ENCODE data around the gene GNG4.

The GNG4 gene

DNA sequence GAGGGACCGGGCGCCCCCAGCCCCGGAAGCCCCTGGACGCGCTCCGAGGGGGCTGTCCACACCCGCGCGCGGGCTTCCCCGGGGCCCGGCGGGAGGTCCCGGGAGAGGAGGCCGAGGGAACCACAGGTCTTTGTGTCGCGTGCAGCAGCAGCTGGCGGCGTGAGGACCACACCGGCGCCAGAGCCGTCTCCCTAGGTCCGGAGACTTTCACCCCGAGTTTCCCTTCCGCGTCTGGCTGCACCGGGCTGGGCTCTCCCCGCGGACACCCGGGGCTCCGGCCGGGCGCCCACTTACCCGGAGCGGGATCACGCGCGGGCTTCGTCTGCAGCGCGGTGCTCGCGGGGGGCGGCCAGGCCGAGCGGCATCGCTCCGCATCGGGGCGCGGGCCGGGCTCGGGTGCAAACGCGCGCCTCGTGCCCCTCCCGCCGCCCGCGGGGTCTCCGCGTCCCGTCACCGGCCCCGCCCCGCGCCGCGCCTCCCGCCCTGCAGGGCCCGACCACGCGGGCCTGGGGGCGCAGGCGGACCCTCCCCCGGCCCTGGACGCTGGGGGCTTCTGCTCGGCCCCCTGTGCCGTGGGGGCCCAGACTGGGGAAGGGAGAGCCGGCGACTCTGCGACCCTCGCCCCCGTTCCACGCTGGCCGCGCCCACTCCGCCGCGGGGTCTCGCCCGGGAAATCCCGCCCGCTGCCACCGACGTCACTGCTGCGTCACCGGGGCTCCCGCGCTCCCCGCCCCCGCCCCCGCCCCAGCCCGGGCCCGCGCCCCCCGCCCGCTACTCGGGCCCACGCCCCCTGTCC lies at the start of gene GNG4:
Gene GNG4 (minus strand): TSS at position 417 of the 796 bp plus-strand sequence. CDS start 65,946 bp downstream, outside the sequence.
- no peak for DNase-seq (ENCODE audit: low read depth, low spot score)

GRCh38 chr1:235697508-235697907 lies 47.9 kb upstream of the GNG4 start:
- no peak for DNase-seq (ENCODE audit: low read depth, low spot score)

GRCh38 chr1:235689356-235689755 lies 39.8 kb upstream of the GNG4 start:
- DNase-seq (ENCODE audit: low read depth, low spot score), result no peak

- no peak for DNase-seq (ENCODE audit: low read depth, low spot score)
These were observed 38.5 kb upstream of the GNG4 start for GRCh38 chr1:235688096-235688495.

DNA sequence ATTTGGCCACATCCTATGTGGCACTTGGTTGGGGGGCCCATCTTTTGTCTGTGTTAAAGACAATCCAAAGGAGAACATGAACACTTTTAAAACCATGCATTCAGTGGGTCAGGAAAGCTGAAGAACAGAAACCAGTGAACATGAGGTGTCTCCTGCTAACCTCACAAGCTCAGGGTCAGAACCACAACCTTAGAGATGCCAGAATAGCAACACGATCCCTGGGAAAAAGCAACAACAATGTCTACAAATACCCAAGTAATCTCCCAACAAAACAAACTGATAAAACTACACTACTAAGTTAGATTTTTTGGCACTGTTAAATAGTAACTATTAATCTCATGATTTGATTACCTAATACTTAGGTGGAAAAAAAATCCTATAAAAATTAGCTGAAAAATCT lies 34.1 kb upstream of the GNG4 start:
- DNase-seq (ENCODE audit: low read depth, low spot score), result no peak

- no peak for DNase-seq (ENCODE audit: low read depth, low spot score)
These were observed 32.6 kb upstream of the GNG4 start for GRCh38 chr1:235682216-235682615.

- DNase-seq (ENCODE audit: low read depth, low spot score), result no peak
These were observed 30.1 kb upstream of the GNG4 start for GRCh38 chr1:235679644-235680043.

- no peak for DNase-seq (ENCODE audit: low read depth, low spot score)
These were observed 29.4 kb upstream of the GNG4 start for GRCh38 chr1:235679005-235679404.

DNA sequence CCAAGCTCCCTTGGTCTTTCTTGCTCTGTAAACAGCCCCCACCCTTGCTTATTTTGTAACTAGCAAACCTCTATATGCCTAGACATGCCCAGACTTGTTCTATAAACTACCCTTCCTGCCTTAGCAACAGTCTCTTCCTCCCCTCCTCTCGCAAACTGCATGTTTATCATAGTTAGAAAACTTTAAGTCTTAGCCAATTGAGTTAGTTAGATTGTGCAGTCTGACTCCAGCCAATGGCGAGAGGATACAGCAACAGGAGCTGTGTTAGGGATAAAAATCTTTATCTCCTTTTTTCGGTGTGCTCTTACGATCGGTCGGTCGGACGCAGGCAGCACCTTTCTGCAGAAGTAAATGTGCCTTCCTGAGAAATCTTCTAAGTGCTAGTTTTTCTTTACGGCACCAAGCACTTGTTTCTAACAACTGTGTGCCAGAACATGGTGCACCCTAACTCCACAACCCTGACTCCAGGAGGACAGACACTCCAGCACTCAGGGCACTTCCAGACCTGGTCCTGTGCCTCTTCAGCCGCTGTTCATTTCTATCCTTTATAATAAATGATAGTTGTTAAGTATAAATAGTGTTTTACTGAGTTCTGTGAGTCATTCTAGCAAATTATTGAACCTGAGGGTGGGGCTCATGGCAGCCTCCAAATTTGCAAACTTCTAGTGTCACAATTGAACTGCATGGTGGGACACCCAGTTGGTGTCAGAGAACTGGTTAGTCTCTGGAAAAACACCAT lies 25.7 kb upstream of the GNG4 start:
- DNase-seq (ENCODE audit: low read depth, low spot score), result no peak

GRCh38 chr1:235673981-235674380 lies 24.4 kb upstream of the GNG4 start:
- no peak for DNase-seq (ENCODE audit: low read depth, low spot score)

DNA sequence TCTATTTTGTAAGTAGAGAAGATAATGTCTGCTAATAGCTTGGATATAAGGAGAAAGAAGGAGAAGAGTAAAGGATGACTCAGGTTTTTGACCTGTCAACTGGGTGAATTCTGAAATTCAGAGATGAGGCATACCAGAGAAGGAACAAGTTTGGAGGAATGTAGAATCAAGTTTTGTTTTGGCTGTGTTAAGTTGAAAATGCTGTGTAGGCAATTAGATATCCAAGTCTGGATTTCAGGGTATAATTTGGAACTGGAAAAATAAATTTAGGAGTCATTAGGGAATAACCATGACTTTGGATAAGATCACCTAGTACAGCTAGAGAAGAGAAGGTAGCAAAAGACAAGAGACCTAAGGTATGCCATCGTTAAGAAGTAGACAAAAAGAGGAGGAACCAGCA lies 22.4 kb upstream of the GNG4 start:
- DNase-seq (ENCODE audit: low read depth, low spot score), result no peak

DNA sequence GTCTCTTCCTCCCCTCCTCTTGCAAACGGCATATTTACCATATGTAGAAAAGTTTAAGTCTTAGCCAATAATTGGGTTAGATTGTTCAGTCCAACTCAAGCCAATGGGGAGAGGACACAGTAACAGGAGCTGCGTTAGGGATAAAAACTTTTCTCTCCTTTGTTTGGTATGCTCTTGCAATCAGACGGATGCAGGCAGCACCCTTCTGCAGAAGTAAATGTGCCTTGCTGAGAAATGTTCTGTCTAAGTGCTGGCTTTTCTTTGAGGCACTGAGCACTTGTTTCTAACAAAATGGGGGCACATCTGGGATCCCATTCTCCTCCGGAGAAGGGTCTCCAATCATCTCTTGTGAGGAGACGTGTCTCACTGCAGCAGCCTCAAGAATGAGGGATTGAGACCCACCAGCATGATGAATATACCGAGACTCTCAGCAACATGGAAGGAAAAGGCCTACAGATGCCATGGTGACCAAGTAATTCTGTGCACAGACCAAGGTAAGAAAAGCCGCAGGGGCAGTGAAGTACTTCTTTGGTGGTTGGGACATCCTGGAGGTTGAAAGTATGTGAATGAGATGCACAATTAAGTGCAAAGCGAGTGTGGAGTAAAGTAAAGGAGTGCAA lies 20.7 kb upstream of the GNG4 start:
- DNase-seq (ENCODE audit: low read depth, low spot score), result no peak

DNA sequence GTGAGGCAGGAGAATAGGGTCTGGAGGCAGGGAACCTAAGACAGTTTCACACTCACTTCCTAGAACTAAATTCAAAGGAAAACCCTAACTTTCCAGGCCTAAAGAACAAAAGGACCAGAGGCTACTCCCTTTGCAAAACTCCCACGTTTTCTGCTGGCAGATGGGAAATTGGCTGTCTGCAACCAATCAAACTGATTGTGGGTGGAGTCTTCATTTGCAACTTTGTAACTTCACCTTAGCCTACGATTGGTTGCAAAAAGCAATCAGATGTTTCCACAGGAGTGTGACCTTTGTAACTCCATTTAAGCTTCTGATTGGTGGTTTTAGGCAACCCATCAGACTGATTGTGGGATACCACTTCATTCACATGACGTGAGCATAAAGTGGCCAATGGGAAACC lies 19.7 kb upstream of the GNG4 start:
- DNase-seq (ENCODE audit: low read depth, low spot score), result no peak

DNA sequence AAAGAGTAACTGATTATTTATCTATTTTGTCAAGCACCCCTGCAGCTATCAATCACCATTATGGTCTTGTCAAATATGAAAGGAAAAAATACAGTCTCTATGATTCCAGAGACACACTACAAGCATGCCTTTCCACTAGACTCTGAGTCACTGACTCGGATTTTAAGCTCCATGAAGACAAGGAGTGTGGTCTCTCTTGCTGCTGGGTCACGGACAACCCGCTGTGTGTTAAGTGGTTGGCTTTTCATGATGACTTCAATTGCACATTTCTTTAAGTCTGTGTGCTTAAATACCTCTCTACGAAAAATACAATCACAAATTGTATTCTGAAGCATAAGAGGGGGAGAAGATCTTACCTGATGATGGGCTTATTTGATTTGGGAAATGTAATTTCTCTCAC lies 14.0 kb upstream of the GNG4 start:
- no peak for DNase-seq (ENCODE audit: low read depth, low spot score)

- DNase-seq (ENCODE audit: low read depth, low spot score), result no peak
These were observed 12.0 kb upstream of the GNG4 start for GRCh38 chr1:235661568-235661967.

GRCh38 chr1:235659186-235659771 lies 9.7 kb upstream of the GNG4 start:
- DNase-seq (ENCODE audit: low read depth, low spot score), result no peak

DNA sequence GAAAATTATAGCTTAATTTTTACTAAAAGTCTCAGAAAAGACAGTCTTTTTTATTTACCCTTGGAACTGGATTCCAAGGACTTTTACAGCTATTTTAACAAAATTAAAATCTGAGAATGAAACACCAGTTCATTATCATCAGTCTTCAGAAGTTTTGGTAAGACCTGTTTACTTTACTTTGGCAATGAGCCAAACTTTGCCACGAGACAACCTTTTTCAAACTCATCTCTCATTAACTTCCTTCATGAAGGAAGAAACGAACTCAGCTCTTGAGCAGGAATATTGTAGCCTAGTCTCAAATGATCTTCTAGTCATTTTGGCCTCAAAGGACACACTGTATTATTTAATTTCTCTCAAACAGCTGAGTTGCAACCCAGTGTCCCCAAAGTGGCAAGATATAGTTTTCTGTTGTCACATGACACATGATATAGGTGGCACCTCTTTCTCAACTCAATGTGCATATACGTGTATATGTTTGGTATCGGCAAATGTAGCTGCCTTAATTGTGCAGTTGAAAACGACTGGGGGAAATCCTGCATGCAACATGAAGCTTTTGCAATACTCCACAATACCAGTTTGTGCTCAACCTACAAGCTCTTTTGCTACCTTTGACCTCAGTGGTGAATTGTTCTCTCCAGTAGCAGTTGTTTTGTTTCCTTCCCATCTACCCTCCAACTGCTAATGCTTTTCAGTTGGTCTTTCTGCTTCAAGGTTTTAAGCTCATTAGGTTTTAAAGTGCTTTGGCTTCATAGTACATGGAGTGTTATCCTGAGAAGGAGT lies 8.4 kb upstream of the GNG4 start:
- no peak for DNase-seq (ENCODE audit: low read depth, low spot score)

- DNase-seq (ENCODE audit: low read depth, low spot score), result no peak
These were observed 7.7 kb upstream of the GNG4 start for GRCh38 chr1:235657269-235657668.

DNA sequence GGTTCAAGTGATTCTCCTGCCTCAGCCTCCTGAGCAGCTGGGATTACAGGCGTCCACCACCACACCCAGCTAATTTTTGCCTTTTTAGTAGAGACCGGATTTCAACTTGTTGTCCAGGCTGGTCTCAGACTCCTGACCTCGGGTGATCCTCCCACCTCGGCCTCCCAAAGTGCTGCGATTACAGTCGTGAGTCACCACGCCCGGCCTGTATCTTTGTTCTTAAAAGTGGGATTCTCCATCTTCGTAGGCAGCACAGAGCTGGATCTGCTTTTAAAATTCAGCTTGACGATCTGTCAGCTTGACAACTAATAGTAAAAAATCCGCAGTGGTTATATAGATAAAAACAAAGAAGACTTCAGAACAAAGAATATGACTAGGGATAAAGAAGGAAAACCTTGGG lies 2.8 kb upstream of the GNG4 start:
- DNase-seq (ENCODE audit: low read depth, low spot score), result no peak

- DNase-seq (ENCODE audit: low read depth, low spot score), result no peak
These were observed 1.7 kb upstream of the GNG4 start for GRCh38 chr1:235651170-235651806.

Measured in activated naive CD8-positive, alpha-beta T cell treated with anti-CD3 and anti-CD28 coated beads, Interleukin-2, amount 50 U/mL, for 16 hours (primary cell).